ENCODE data around the gene PTCH1.

DNA sequence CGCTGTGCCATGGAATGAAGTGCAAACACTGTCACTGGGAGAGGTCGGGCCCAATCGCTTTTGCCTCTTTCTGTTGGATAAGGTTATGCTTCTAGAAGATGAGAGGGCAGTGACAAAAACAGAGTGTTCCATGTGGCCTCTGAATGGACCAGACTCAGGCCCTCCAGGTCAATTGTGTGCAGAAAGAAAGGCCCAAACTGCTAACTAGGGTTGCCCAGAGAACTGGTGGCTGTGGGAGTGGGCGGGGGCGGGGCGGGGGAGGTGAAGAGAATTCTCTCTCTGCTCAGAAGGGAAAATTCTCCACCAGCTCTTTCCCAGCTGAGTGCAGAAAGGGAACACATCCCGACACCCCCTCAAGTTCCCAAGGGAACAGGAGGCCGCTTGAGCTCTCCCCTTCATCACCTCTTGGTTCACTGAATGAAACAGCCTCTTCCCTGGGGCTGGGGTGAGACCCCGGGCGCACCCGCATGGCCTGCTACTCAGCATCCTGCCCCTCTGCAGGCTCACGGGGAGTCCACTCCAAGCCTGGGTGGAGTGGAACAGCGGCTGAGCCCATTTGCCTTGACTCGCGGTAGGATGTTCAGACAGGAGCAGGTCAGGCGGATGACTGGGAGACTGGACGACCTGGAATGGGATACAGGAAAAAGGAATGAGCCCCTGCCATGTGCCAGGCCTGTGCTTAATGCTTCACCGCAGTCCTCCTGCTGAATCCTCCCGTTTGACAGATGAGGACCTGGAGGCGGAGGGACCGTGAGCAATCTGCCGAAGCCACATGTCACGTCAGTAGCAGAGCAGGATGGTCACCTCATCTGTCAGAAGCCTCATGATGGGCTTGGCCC lies 105.5 kb downstream of the PTCH1 start:
- TF ChIP-seq EZH2 (IDR thresholded peaks at IDR 0.05): no peak
- no peak for TF ChIP-seq POLR2AphosphoS5 (IDR thresholded peaks at IDR 0.05; ENCODE audit: borderline replicate concordance, low read depth, low read length)
- no peak for TF ChIP-seq FOXP2 (optimal IDR thresholded peaks at IDR 0.05; ENCODE audit: control extremely low read depth, extremely low read length, insufficient read depth)
